HepG2 (cell line): Measurements from ENCODE around the gene PDZD8. TPM values are rescaled to one million over a fixed set of nuclear protein-coding genes. Genes with fewer than 3 reads are reported as not detected.
A peak's percentile ranks its signal among the peaks of the same experiment; 100 is the strongest.

ENCODE experiments used
- ATAC-seq: fragments of 200-7000 bp; cut with Tn5 transposase; 3 replicates; pipeline ENCODE4 v1.9.1; 2020; ENCODE audit warnings: mild to moderate bottlenecking, moderate library complexity
- BruUV-seq: library from RNA; stranded (reverse); fragments of 400-500 nt; replicated peaks from 2 replicates; lab custom pipeline; 2021; lab: Mats Ljungman, UMichigan
- CTCF ChIA-PET: fragments of 300-600 bp; formaldehyde crosslinking; extraction: SDS; loops from one replicate; lab custom pipeline; 2021; ENCODE audit warnings: low total read pairs, inconsistent platforms, low intra/inter-chr PET ratio; lab: Yijun Ruan, JAX
- POLR2A ChIA-PET: fragments of 350-600 bp; sonication (Branson Sonifier 250); formaldehyde crosslinking; loops from one replicate; lab custom pipeline; 2020; ENCODE audit warnings: antibody characterized with exemption, inconsistent platforms; lab: Yijun Ruan, JAX
- DNase-seq: peaks from one replicate; pipeline ENCODE4 v3.0.0-alpha.2; 2015; ENCODE audit warnings: low spot score
- FAIRE-seq: peaks from 3 replicates; lab custom pipeline; 2011; peaks lifted over from hg19 to GRCh38; lab: Jason Lieb, UNC
- H2AFZ ChIP-seq: one replicate; pipeline ENCODE4 v1.6.1; 2011; ENCODE audit warnings: low read length, inconsistent platforms
- H3K27ac ChIP-seq: fragments of 300-600 bp; 3 replicates; pipeline ENCODE4 v1.8.0; 2011; ENCODE audit warnings: mixed run types, mild to moderate bottlenecking, mixed read lengths, low read length, inconsistent platforms; ENCODE audit not compliant: insufficient read depth; ENCODE audit errors: extremely low read length
- H3K27me3 ChIP-seq, 2 experiments: fragments of 200-600 bp in 1 of 2; 2 replicates in 1 of 2; 3 replicates in 1 of 2; pipeline versions ENCODE4 v1.6.0 to v1.8.0; 2011; ENCODE audit warnings: low read length in 2 of 2, mild to moderate bottlenecking in 2 of 2, moderate library complexity in 2 of 2, inconsistent platforms in 1 of 2; ENCODE audit not compliant: insufficient read depth in 2 of 2, control insufficient read depth in 1 of 2
- H3K36me3 ChIP-seq, 2 experiments: fragments of 200-600 bp in 1 of 2; replicated peaks in 1 of 2; 2 replicates in 1 of 2; 3 replicates in 1 of 2; pipeline versions ENCODE4 v1.5.1 to v1.8.0; 2011; ENCODE audit warnings: low read length in 2 of 2, inconsistent platforms in 1 of 2; ENCODE audit not compliant: insufficient read depth in 2 of 2, control insufficient read depth in 1 of 2
- H3K4me1 ChIP-seq: 2 replicates; pipeline ENCODE4 v1.5.1; 2012; ENCODE audit warnings: low read length, inconsistent platforms; ENCODE audit not compliant: insufficient read depth
- H3K4me2 ChIP-seq: 2 replicates; pipeline ENCODE4 v1.6.0; 2011; ENCODE audit warnings: low read depth, low read length, inconsistent platforms
- H3K4me3 ChIP-seq, 3 experiments: fragments of 200-600 bp in 1 of 3; sonication (generic), shearing (Covaris generic) in 1 of 3; replicated peaks in 1 of 3; 2 replicates each; pipeline ENCODE4 v1.5.1; 2011 to 2016; ENCODE audit warnings: low read length in 3 of 3, inconsistent platforms in 2 of 3, low read depth in 2 of 3, mild to moderate bottlenecking in 2 of 3, control low read depth in 1 of 3, mixed read lengths in 1 of 3; ENCODE audit not compliant: insufficient read depth in 1 of 3
- H3K79me2 ChIP-seq: one replicate; pipeline ENCODE4 v1.6.1; 2011; ENCODE audit warnings: low read length, inconsistent platforms; ENCODE audit not compliant: insufficient read depth
- H3K9ac ChIP-seq: 2 replicates; pipeline ENCODE4 v1.6.0; 2011; ENCODE audit warnings: mild to moderate bottlenecking, low read depth, low read length, inconsistent platforms; ENCODE audit not compliant: insufficient read depth
- H3K9me3 ChIP-seq: 2 replicates; pipeline ENCODE4 v1.5.1; 2012; ENCODE audit warnings: mild to moderate bottlenecking, low read length
- H4K20me1 ChIP-seq: 2 replicates; pipeline ENCODE4 v1.6.0; 2011; ENCODE audit warnings: inconsistent platforms, mild to moderate bottlenecking, low read length, moderate library complexity; ENCODE audit not compliant: insufficient read depth
- CBFB ChIP-seq: sonication (generic); formaldehyde crosslinking; IDR thresholded peaks from 2 replicates; pipeline ENCODE4 v1.4.0; 2020; ENCODE audit warnings: missing genetic modification reagents
- CREB1 ChIP-seq, 2 experiments: fragments of 450-650 bp in 1 of 2; IDR thresholded peaks; 2 replicates each; pipeline ENCODE4 v1.6.1; 2016 to 2017; ENCODE audit warnings: control low read depth in 1 of 2, mild to moderate bottlenecking in 1 of 2, missing compliant biosample characterization in 1 of 2, missing genetic modification characterization in 1 of 2
- EZH2 ChIP-seq: conservative IDR thresholded peaks from 2 replicates; pipeline ENCODE4 v1.6.1; 2012; ENCODE audit warnings: mild to moderate bottlenecking, low read depth, low read length, moderate library complexity
- NRL ChIP-seq: sonication (generic); formaldehyde crosslinking; IDR thresholded peaks from 2 replicates; pipeline ENCODE4 v1.5.0; 2020; ENCODE audit warnings: missing genetic modification reagents, mild to moderate bottlenecking, moderate library complexity, borderline replicate concordance
- ZNF460 ChIP-seq: sonication (generic); formaldehyde crosslinking; IDR thresholded peaks from 2 replicates; pipeline ENCODE4 v1.5.1; 2020; ENCODE audit warnings: missing genetic modification reagents, mild to moderate bottlenecking, borderline replicate concordance
- ZNF564 ChIP-seq: sonication (generic); formaldehyde crosslinking; IDR thresholded peaks from 2 replicates; pipeline ENCODE4 v1.8.1; 2023; ENCODE audit warnings: mild to moderate bottlenecking, missing genetic modification reagents
- WGBS: methylation state at CpG from one replicate; pipeline ENCODE4 v1.1.6; 2017; ENCODE audit warnings: low lambda C conversion rate; 5-methylcytosine and 5-hydroxymethylcytosine counted together
- in situ Hi-C: cut with HindIII; loops from 2 replicates; pipeline ENCODE4 v1.10.0; 2017; ENCODE audit warnings: low pct_unique_long_range_greater_than_20kb; ENCODE audit not compliant: extremely low pct_ligation_motif_present
- intact Hi-C: fragments of 100-400 bp; cut with micrococcal nuclease; formaldehyde crosslinking; loops from one replicate; pipeline ENCODE4 v1.10.0; 2022; ENCODE audit not compliant: unreplicated experiment
- polyA plus RNA-seq, 8 experiments: library from polyadenylated mRNA; depleted of rRNA in 3 of 8; stranded (reverse) in 7 of 8; unstranded in 1 of 8; fragments of >200 nt; fragmentation: Illumina TruSeq in 4 of 8; extraction: Trizol in 4 of 8; gene quantifications; 2 replicates each; pipeline versions ENCODE4 v1.2.1 to v1.2.3, GENCODE V29; 2011 to 2016; ENCODE audit warnings: low read depth in 4 of 8, missing spikeins in 1 of 8, mixed read lengths in 1 of 8; ENCODE audit not compliant: insufficient read depth in 1 of 8
- total RNA-seq, 5 experiments: library from RNA; depleted of rRNA; stranded (reverse); fragments of >200 nt; fragmentation: Illumina TruSeq; extraction: Trizol; gene quantifications; 2 replicates each; pipeline ENCODE4 v1.2.3, GENCODE V29; 2016; ENCODE audit warnings: low read depth in 1 of 5
- TF ChIP-seq, protein P1 (sequence below): sonication (generic); formaldehyde crosslinking; IDR thresholded peaks from 2 replicates; pipeline ENCODE4 v1.4.0; 2020; ENCODE audit warnings: mild to moderate bottlenecking, missing genetic modification reagents, borderline replicate concordance
- TF ChIP-seq, protein P2 (sequence below): sonication (generic); formaldehyde crosslinking; IDR thresholded peaks from 2 replicates; pipeline ENCODE4 v1.4.0; 2020; ENCODE audit warnings: missing genetic modification reagents
- TF ChIP-seq, protein P3 (sequence below): IDR thresholded peaks from 2 replicates; pipeline ENCODE4 v1.6.1; 2016; ENCODE audit warnings: low read depth, missing genetic modification reagents, missing compliant biosample characterization
- TF ChIP-seq, protein P4 (sequence below): sonication (generic); formaldehyde crosslinking; IDR thresholded peaks from 2 replicates; pipeline ENCODE4 v1.4.0; 2020; ENCODE audit warnings: missing genetic modification reagents
- TF ChIP-seq, protein P5 (sequence below): sonication (generic); formaldehyde crosslinking; IDR thresholded peaks from 2 replicates; pipeline ENCODE4 v1.4.0; 2020; ENCODE audit warnings: missing genetic modification reagents

PDZD8 gene
- total and polyA plus RNA-seq, 2 of the 13 experiments (the other 11 are each of a cell fraction or from before 2014, with no cell fraction given): 11.2 to 32.0 TPM

DNA sequence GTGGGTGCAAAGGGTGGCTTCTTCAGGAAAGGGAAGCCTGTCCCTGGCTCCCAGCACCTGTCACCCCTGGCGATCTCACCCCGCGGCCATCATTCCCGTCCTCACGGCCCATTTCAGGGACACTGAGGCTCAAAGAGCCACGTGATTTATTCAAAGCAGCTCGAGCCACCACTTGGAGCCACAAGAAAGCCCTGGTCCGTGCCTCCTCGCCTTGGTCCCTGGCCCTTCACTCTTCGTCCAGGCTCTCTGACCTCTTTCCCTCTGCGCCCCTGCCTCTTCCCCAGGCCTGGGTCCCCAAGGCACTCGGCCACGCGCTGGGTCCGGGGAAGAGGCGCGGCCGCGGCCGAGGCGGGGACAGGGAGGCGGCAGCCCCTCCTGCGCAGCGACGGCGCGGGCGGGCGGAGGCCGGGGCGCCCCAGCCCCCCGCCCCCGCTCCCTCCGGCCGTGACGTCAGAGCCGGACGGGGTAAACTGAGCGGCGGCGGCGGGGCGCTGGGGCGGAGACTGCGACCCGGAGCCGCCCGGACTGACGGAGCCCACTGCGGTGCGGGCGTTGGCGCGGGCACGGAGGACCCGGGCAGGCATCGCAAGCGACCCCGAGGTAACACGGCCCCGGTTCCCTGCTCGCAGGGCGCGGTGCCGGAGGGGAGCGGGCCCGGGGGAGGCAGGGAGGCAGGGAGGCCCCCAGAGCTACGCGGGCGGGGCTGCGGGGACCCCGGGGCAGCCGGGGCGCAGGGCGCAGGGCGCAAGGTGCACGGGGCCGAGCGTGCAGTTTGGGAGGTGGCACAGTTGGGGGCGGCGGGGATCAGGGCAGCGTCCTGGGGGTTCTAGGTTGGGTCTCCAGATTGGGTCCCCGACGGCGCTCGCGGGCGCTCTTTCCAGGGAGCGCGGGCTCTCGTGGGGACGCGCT is 134.4 kb downstream of the PDZD8 start, which contains the start of gene SLC18A2:
SLC18A2 (plus strand) TSS at position 494 of the 909 bp plus-strand sequence. CDS start 580 bp downstream, outside the sequence.
- Histone ChIP-seq H3K4me2 (peak within 1 kb of the TSS; percentile 65), H3K36me3 (no peaks in the 10 kb centered on the region), H3K4me3 (peak within 1 kb of the TSS in 2 of 3 experiments; percentile 16 to 57; a peak in 3 of 6 replicates), H3K4me1 (0 out of 2 replicates have a peak, but pooled peaks cover 7% of the 10 kb centered on the region), H3K79me2 (no peaks in the 10 kb centered on the region), H3K9me3 (no peaks in the 10 kb centered on the region), H3K9ac (no peak within 1 kb of the TSS), H3K27ac (no peak within 1 kb of the TSS), H2AFZ (no peak within 1 kb of the TSS), H4K20me1 (no peaks in the 10 kb centered on the region), H3K27me3 (peaks cover 9 to 76% of the 10 kb centered on the region in 2 experiments; a peak in 4 of 5 replicates)
- no TSS peak for BruUV-seq
- intact Hi-C loops (no loop called here), in situ Hi-C loops (no loop called here)
- POLR2A ChIA-PET: no interaction called here
- peak; percentile 42 for ATAC-seq
- 19% methylated on average over 21 of the region's 93 CpGs for WGBS
- CTCF ChIA-PET: no interaction called here
- no peak for FAIRE-seq
- DNase-seq: no peak
- TF ChIP-seq CREB1 (IDR thresholded peaks at IDR 0.05) (peak; percentile 84; the same call in 1 of the 2 replicates), CREB1 (CRISPR knock-in tag; IDR thresholded peaks at IDR 0.05) (no peak), ZNF564 (CRISPR knock-in tag) (no peak), CBFB (CRISPR knock-in tag) (no peak), ZNF460 (no peak), NRL (CRISPR knock-in tag) (no peak), EZH2 (no peak)
- TF ChIP-seq, protein P1, sequence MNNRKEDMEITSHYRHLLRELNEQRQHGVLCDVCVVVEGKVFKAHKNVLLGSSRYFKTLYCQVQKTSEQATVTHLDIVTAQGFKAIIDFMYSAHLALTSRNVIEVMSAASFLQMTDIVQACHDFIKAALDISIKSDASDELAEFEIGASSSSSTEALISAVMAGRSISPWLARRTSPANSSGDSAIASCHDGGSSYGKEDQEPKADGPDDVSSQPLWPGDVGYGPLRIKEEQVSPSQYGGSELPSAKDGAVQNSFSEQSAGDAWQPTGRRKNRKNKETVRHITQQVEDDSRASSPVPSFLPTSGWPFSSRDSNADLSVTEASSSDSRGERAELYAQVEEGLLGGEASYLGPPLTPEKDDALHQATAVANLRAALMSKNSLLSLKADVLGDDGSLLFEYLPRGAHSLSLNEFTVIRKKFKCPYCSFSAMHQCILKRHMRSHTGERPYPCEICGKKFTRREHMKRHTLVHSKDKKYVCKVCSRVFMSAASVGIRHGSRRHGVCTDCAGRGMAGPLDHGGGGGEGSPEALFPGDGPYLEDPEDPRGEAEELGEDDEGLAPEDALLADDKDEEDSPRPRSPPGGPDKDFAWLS (CRISPR knock-in tag): no peak
- TF ChIP-seq, protein P2, sequence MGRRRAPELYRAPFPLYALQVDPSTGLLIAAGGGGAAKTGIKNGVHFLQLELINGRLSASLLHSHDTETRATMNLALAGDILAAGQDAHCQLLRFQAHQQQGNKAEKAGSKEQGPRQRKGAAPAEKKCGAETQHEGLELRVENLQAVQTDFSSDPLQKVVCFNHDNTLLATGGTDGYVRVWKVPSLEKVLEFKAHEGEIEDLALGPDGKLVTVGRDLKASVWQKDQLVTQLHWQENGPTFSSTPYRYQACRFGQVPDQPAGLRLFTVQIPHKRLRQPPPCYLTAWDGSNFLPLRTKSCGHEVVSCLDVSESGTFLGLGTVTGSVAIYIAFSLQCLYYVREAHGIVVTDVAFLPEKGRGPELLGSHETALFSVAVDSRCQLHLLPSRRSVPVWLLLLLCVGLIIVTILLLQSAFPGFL (CRISPR knock-in tag): no peak
- TF ChIP-seq, protein P3, sequence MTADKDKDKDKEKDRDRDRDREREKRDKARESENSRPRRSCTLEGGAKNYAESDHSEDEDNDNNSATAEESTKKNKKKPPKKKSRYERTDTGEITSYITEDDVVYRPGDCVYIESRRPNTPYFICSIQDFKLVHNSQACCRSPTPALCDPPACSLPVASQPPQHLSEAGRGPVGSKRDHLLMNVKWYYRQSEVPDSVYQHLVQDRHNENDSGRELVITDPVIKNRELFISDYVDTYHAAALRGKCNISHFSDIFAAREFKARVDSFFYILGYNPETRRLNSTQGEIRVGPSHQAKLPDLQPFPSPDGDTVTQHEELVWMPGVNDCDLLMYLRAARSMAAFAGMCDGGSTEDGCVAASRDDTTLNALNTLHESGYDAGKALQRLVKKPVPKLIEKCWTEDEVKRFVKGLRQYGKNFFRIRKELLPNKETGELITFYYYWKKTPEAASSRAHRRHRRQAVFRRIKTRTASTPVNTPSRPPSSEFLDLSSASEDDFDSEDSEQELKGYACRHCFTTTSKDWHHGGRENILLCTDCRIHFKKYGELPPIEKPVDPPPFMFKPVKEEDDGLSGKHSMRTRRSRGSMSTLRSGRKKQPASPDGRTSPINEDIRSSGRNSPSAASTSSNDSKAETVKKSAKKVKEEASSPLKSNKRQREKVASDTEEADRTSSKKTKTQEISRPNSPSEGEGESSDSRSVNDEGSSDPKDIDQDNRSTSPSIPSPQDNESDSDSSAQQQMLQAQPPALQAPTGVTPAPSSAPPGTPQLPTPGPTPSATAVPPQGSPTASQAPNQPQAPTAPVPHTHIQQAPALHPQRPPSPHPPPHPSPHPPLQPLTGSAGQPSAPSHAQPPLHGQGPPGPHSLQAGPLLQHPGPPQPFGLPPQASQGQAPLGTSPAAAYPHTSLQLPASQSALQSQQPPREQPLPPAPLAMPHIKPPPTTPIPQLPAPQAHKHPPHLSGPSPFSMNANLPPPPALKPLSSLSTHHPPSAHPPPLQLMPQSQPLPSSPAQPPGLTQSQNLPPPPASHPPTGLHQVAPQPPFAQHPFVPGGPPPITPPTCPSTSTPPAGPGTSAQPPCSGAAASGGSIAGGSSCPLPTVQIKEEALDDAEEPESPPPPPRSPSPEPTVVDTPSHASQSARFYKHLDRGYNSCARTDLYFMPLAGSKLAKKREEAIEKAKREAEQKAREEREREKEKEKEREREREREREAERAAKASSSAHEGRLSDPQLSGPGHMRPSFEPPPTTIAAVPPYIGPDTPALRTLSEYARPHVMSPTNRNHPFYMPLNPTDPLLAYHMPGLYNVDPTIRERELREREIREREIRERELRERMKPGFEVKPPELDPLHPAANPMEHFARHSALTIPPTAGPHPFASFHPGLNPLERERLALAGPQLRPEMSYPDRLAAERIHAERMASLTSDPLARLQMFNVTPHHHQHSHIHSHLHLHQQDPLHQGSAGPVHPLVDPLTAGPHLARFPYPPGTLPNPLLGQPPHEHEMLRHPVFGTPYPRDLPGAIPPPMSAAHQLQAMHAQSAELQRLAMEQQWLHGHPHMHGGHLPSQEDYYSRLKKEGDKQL (CRISPR knock-in tag): no peak
- TF ChIP-seq, protein P4, sequence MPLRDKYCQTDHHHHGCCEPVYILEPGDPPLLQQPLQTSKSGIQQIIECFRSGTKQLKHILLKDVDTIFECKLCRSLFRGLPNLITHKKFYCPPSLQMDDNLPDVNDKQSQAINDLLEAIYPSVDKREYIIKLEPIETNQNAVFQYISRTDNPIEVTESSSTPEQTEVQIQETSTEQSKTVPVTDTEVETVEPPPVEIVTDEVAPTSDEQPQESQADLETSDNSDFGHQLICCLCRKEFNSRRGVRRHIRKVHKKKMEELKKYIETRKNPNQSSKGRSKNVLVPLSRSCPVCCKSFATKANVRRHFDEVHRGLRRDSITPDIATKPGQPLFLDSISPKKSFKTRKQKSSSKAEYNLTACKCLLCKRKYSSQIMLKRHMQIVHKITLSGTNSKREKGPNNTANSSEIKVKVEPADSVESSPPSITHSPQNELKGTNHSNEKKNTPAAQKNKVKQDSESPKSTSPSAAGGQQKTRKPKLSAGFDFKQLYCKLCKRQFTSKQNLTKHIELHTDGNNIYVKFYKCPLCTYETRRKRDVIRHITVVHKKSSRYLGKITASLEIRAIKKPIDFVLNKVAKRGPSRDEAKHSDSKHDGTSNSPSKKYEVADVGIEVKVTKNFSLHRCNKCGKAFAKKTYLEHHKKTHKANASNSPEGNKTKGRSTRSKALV: 0 out of 2 replicates have a peak, but pooled peaks have one; percentile 2
- TF ChIP-seq, protein P5, sequence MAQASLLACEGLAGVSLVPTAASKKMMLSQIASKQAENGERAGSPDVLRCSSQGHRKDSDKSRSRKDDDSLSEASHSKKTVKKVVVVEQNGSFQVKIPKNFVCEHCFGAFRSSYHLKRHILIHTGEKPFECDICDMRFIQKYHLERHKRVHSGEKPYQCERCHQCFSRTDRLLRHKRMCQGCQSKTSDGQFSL: no peak
